Endothelial cell of umbilical vein (primary cell): ENCODE data around the gene MEGF10. TPM values are rescaled to one million over a fixed set of nuclear protein-coding genes. Genes with fewer than 3 reads are reported as not detected.

Source experiments
- BruUV-seq: library from RNA; stranded (reverse); fragments of 400-500 nt; replicated peaks from 2 replicates; lab custom pipeline; 2021; lab: Mats Ljungman, UMichigan
- CTCF ChIA-PET: fragments of 300-600, 350-600 bp; sonication (Branson Sonifier 250); formaldehyde crosslinking; loops from one replicate; lab custom pipeline; 2021; ENCODE audit warnings: antibody characterized with exemption, inconsistent platforms; lab: Charles Lee
- POLR2A ChIA-PET: fragments of 300-600, 350-600 bp; sonication (Branson Sonifier 250); formaldehyde crosslinking; loops from one replicate; lab custom pipeline; 2021; ENCODE audit warnings: antibody characterized with exemption, inconsistent platforms; lab: Charles Lee
- DNase-seq: peaks from one replicate; pipeline ENCODE4 v3.0.0-alpha.2; 2011; ENCODE audit warnings: low read depth, low spot score
- FAIRE-seq: peaks from 2 replicates; lab custom pipeline; 2011; peaks lifted over from hg19 to GRCh38; lab: Jason Lieb, UNC
- H2AFZ ChIP-seq: 2 replicates; pipeline ENCODE4 v1.6.0; 2012; ENCODE audit warnings: low read depth, low read length, control low read depth, inconsistent platforms
- H3K27ac ChIP-seq: 2 replicates; pipeline ENCODE4 v1.5.1; 2011; ENCODE audit warnings: low read depth, mild to moderate bottlenecking, control low read depth, low read length, moderate library complexity; ENCODE audit not compliant: insufficient read depth
- H3K27me3 ChIP-seq, 2 experiments: 2 replicates each; pipeline versions ENCODE4 v1.6.0 to v1.6.1; 2011; ENCODE audit warnings: low read length in 2 of 2, mixed read lengths in 1 of 2; ENCODE audit not compliant: control insufficient read depth in 2 of 2, insufficient read depth in 2 of 2
- H3K36me3 ChIP-seq, 2 experiments: 2 replicates in 1 of 2; 3 replicates in 1 of 2; pipeline ENCODE4 v1.5.1; 2011; ENCODE audit warnings: low read length in 2 of 2, mild to moderate bottlenecking in 1 of 2, moderate library complexity in 1 of 2; ENCODE audit not compliant: control insufficient read depth in 2 of 2, insufficient read depth in 2 of 2; ENCODE audit errors: extremely low read depth in 1 of 2
- H3K4me1 ChIP-seq: 3 replicates; pipeline ENCODE4 v1.5.1; 2011; ENCODE audit warnings: mild to moderate bottlenecking, low read length; ENCODE audit not compliant: control insufficient read depth, insufficient read depth; ENCODE audit errors: extremely low read depth
- H3K4me2 ChIP-seq: 2 replicates; pipeline ENCODE4 v1.6.1; 2011; ENCODE audit warnings: low read length, control low read depth, mixed read lengths; ENCODE audit not compliant: insufficient read depth
- H3K4me3 ChIP-seq, 3 experiments: fragments of 200-600 bp in 1 of 3; sonication (generic), shearing (Covaris generic) in 1 of 3; replicated peaks in 1 of 3; 2 replicates each; pipeline ENCODE4 v1.5.1; 2011 to 2016; ENCODE audit warnings: control low read depth in 3 of 3, low read length in 3 of 3, mild to moderate bottlenecking in 2 of 3, inconsistent platforms in 1 of 3, low read depth in 1 of 3, moderate library complexity in 1 of 3; ENCODE audit not compliant: insufficient read depth in 1 of 3
- H3K79me2 ChIP-seq: 2 replicates; pipeline ENCODE4 v1.6.0; 2012; ENCODE audit warnings: low read length, inconsistent platforms; ENCODE audit not compliant: control insufficient read depth, insufficient read depth
- H3K9ac ChIP-seq: replicated peaks from 2 replicates; pipeline ENCODE3; 2011; ENCODE audit warnings: low read length, control low read depth; ENCODE audit not compliant: insufficient read depth; ENCODE audit errors: extremely low read depth
- H3K9me1 ChIP-seq: replicated peaks from 3 replicates; pipeline ENCODE4 v1.6.0; 2011; ENCODE audit warnings: mild to moderate bottlenecking, low read length; ENCODE audit not compliant: control insufficient read depth, insufficient read depth; ENCODE audit errors: extremely low read depth
- H3K9me3 ChIP-seq: replicated peaks from 2 replicates; pipeline ENCODE4 v1.5.1; 2012; ENCODE audit warnings: low read length, inconsistent platforms; ENCODE audit not compliant: control insufficient read depth, insufficient read depth
- H4K20me1 ChIP-seq: replicated peaks from 2 replicates; pipeline ENCODE3; 2011; ENCODE audit warnings: mild to moderate bottlenecking, low read length; ENCODE audit not compliant: control insufficient read depth, insufficient read depth; ENCODE audit errors: extremely low read depth
- CTCF ChIP-seq, 2 donors: IDR thresholded peaks; 1 replicate in 1 of 2; 2 replicates in 1 of 2; pipeline ENCODE4 v1.5.1; 2011; ENCODE audit warnings: low read length in 2 of 2, mild to moderate bottlenecking in 2 of 2, moderate library complexity in 2 of 2, control low read depth in 1 of 2, inconsistent platforms in 1 of 2, low read depth in 1 of 2; ENCODE audit not compliant: insufficient read depth in 1 of 2; ENCODE audit errors: extremely low read depth in 1 of 2
- EZH2 ChIP-seq: IDR thresholded peaks from 2 replicates; pipeline ENCODE4 v1.6.1; 2012; ENCODE audit warnings: borderline replicate concordance, low read depth, mild to moderate bottlenecking, moderate library complexity, low read length, inconsistent platforms; ENCODE audit not compliant: severe bottlenecking
- FOS ChIP-seq: IDR thresholded peaks from 2 replicates; pipeline ENCODE4 v1.6.1; 2011; ENCODE audit warnings: mild to moderate bottlenecking, low read length, moderate library complexity, borderline replicate concordance; ENCODE audit not compliant: insufficient read depth
- GATA2 ChIP-seq: IDR thresholded peaks from 2 replicates; pipeline ENCODE4 v1.7.0; 2011; ENCODE audit warnings: low read depth, mild to moderate bottlenecking, moderate library complexity, mixed read lengths, low read length; ENCODE audit not compliant: insufficient read length, insufficient read depth
- JUN ChIP-seq: IDR thresholded peaks from 2 replicates; pipeline ENCODE4 v1.6.1; 2011; ENCODE audit warnings: borderline replicate concordance, low read depth; ENCODE audit not compliant: insufficient read length, insufficient read depth
- MAX ChIP-seq: IDR thresholded peaks from 2 replicates; pipeline ENCODE4 v1.6.1; 2011; ENCODE audit not compliant: insufficient read depth, insufficient read length
- MYC ChIP-seq: IDR thresholded peaks from one replicate; pipeline ENCODE4 v1.6.1; 2011; ENCODE audit warnings: mild to moderate bottlenecking, low read depth, low read length
- POLR2A ChIP-seq: IDR thresholded peaks from 2 replicates; pipeline ENCODE4 v1.6.1; 2012; ENCODE audit warnings: low read depth, mild to moderate bottlenecking, control low read depth, low read length
- POLR2AphosphoS5 ChIP-seq: IDR thresholded peaks from 2 replicates; pipeline ENCODE4 v1.6.1; 2012; ENCODE audit warnings: low read depth, mild to moderate bottlenecking, control low read depth, low read length, moderate library complexity; ENCODE audit not compliant: insufficient read depth
- dilution Hi-C: fragments of 300-500 bp; cut with MboI; formaldehyde crosslinking; loops from one replicate; pipeline ENCODE4 v1.15.0; 2019; ENCODE audit warnings: low sequenced_read_pairs; ENCODE audit not compliant: extremely low pct_ligation_motif_present
- intact Hi-C: fragments of 100-400 bp; cut with micrococcal nuclease; formaldehyde crosslinking; loops from one replicate; pipeline ENCODE4 v1.10.0; 2022
- polyA plus RNA-seq, 4 experiments: library from polyadenylated mRNA; depleted of rRNA in 3 of 4; stranded (reverse) in 3 of 4; unstranded in 1 of 4; fragments of >200 nt; gene quantifications; 2 replicates each; pipeline versions ENCODE4 v1.2.1 to v1.2.3, GENCODE V29; 2011 to 2012; ENCODE audit warnings: missing spikeins in 1 of 4
- total RNA-seq: library from RNA; stranded (reverse); gene quantifications from 2 replicates; pipeline ENCODE4 v1.2.3, GENCODE V29; 2021

MEGF10 gene
- total and polyA plus RNA-seq, 2 donors (not counting 3 experiments of a cell fraction or from before 2014, with no cell fraction given), result 0.30 to 1.00 TPM

DNA sequence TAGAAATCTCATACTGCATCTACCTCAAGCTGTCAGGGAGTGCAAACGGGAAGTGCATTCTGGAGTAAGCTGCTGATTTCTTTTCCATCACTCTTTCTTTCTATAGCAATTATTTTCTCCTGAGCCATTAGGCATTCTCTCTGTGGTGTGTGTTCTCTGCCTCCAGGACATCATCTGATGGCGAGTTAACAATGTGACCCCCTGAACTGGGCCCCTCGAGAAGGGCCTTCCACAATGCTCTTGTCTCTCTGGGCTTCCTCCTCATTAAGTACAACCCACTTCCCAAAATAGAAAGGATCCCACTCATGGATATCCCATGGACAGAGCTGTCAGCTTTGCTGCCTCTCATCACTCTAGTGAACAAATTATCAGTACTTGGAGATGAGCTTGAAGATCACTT, 130.2 kb downstream of the MEGF10 start:
- FAIRE-seq (no peak), DNase-seq (no peak)
- Histone ChIP-seq H3K4me2 (no peak overlapping the region), H3K36me3 (no peaks in the 10 kb centered on the region), H3K4me3 (no peak overlapping the region), H2AFZ (no peak overlapping the region), H3K4me1 (no peaks in the 10 kb centered on the region), H3K27me3 (peaks cover 0 to 3% of the 10 kb centered on the region in 2 experiments), H3K9me1 (no peaks in the 10 kb centered on the region), H4K20me1 (no peaks in the 10 kb centered on the region), H3K79me2 (no peaks in the 10 kb centered on the region), H3K9me3 (no peaks in the 10 kb centered on the region), H3K9ac (no peak overlapping the region), H3K27ac (no peak overlapping the region)
- ChIA-PET CTCF (interaction anchor here (1.0 kb wide), 1 partner anchor 21 kb away, joined by 3 read pairs; no protein-coding TSS in a partner anchor), POLR2A (no interaction called here)
- intact Hi-C loops (no loop called here), dilution Hi-C loops (no loop called here)
- no peak for TF ChIP-seq POLR2A
- no peak for TF ChIP-seq MAX
- no peak for TF ChIP-seq POLR2AphosphoS5
- TF ChIP-seq JUN, result no peak
- TF ChIP-seq EZH2, result no peak
- no peak for TF ChIP-seq MYC
- TF ChIP-seq GATA2, result no peak
- TF ChIP-seq FOS, result no peak
- TF ChIP-seq CTCF (IDR thresholded peaks at IDR 0.05; ENCODE audit: extremely low read depth in 1 of 2, insufficient read depth in 1 of 2, low read depth in 1 of 2, low read length in 2 of 2), result no peak
- BruUV-seq, result no TSS peak
